ENCODE results near the gene RAC3.

DNA sequence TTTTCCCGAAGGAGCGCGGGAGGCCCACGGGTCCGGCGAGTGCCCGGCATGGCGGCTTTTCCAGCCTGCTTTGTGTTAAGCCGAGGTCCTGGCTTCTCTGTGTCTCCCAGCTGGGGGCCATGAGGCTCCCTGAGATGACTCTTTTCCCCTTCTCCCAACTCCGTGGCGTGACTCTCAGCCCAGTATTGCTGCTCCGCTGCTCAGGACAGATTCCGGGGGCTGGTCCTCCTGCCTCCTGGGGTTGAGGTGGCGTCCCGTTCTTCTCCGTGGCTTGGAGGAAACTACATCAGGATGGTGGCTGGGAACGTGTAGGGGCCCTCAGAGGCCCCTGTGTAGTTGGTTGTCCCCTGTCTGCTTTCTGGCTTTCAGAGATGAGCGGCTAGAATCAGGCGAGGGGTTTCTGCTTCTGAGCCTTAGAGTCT is 21.2 kb downstream of the RAC3 start:
- TF ChIP-seq POLR2A (IDR thresholded peaks at IDR 0.05; ENCODE audit: control extremely low read depth in 1 of 2, low read depth in 2 of 2, low read length in 2 of 2) (no peak), RAD21 (IDR thresholded peaks at IDR 0.05 in 1 of 2, conservative IDR thresholded peaks at IDR 0.05 in 1 of 2; ENCODE audit: low read depth in 2 of 2, low read length in 2 of 2) (no peak), EZH2 (IDR thresholded peaks at IDR 0.05; ENCODE audit: low read depth, low read length, severe bottlenecking) (no peak), RXRA (IDR thresholded peaks at IDR 0.05; ENCODE audit: insufficient read depth, low read depth, low read length) (no peak), JUN (IDR thresholded peaks at IDR 0.05; ENCODE audit: low read depth, low read length) (no peak), TAF1 (IDR thresholded peaks at IDR 0.05; ENCODE audit: low read depth, low read length) (no peak), FOSL1 (IDR thresholded peaks at IDR 0.05; ENCODE audit: insufficient read depth, low read depth, low read length) (no peak), EP300 (IDR thresholded peaks at IDR 0.05; ENCODE audit: borderline replicate concordance in 1 of 2, low read depth in 2 of 2, low read length in 2 of 2) (no peak)
- TF ChIP-seq, protein P1, sequence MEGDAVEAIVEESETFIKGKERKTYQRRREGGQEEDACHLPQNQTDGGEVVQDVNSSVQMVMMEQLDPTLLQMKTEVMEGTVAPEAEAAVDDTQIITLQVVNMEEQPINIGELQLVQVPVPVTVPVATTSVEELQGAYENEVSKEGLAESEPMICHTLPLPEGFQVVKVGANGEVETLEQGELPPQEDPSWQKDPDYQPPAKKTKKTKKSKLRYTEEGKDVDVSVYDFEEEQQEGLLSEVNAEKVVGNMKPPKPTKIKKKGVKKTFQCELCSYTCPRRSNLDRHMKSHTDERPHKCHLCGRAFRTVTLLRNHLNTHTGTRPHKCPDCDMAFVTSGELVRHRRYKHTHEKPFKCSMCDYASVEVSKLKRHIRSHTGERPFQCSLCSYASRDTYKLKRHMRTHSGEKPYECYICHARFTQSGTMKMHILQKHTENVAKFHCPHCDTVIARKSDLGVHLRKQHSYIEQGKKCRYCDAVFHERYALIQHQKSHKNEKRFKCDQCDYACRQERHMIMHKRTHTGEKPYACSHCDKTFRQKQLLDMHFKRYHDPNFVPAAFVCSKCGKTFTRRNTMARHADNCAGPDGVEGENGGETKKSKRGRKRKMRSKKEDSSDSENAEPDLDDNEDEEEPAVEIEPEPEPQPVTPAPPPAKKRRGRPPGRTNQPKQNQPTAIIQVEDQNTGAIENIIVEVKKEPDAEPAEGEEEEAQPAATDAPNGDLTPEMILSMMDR (IDR thresholded peaks at IDR 0.05; ENCODE audit: control extremely low read depth in 1 of 3, insufficient read depth in 1 of 3, low read depth in 1 of 3, low read length in 3 of 3): no peak
- TF ChIP-seq, protein P2, sequence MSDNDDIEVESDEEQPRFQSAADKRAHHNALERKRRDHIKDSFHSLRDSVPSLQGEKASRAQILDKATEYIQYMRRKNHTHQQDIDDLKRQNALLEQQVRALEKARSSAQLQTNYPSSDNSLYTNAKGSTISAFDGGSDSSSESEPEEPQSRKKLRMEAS (IDR thresholded peaks at IDR 0.05): no peak

All from H1 (cell line).